RKO (cell line): ENCODE results near the gene VPS13D.
"Not testable (repeated sequence)": the region's sequence is repeated elsewhere in the genome, so short reads cannot be mapped to it uniquely, and the experiment has no call there.

Source experiments
- DNase-seq: peaks from one replicate; pipeline ENCODE4 v3.0.0-alpha.2; 2016; ENCODE audit warnings: low spot score

The VPS13D gene

DNA sequence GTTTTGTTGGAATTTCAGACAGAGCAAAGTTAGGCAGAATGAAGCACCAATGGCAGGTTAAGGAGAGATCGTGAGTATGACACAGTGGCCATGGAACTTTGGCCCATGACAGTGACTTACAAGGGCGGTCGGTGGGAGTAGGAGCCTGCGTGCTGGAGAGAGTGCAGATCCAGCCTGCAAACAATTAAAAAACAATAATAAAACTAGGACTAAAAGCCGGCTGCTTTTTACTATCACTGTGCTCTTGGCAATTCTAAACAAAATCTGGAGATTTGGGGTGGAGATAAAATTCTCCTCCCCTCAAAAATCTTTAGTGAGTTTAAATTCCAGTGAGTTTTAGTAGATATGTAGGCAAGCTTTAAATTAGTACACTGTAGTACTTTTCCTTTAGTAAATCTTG is 291.3 kb downstream of the VPS13D start:
- no peak for DNase-seq

DNA sequence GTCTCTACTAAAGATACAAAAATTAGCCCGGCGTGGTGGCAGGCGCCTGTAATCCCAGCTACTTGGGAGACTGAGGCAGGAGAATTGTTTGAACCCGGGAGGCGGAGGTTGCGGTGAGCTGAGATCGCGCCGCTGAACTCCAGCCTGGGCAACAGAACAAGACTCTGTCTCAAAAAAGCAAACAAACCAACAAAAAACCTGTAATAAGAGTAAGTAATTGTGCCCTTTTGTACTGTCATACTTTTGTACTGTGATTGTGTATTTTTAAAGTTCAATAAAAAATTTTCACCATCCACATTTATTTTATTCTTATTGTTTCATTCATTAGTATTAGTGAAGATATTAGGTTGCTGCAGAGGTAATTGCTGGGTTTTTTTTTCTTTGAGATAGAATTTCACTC is 292.9 kb downstream of the VPS13D start:
- not testable (repeated sequence) for DNase-seq

GRCh38 chr1:12524266-12524665 is 294.4 kb downstream of the VPS13D start:
- no peak for DNase-seq

GRCh38 chr1:12525311-12526181 is 295.7 kb downstream of the VPS13D start:
- no peak for DNase-seq

DNA sequence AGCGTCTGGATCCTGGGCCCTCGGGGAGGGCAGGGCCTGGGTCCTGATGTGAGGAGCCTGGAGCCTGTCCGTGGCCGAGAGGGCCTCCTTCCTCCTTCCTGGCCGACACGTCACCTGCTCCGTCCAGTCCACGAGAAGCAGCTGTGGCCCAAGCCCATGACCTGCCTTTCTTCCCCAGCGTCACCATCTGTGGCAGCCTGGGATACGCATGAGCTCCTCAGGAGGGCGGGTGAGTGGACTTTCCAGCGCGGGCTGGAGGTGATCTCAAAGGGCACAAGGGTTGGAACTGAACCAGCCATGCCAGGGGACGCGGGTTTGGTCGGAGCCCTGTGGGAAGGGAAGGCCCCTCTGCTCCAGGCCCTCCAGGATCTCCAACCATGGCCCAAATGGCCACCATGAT is 297.7 kb downstream of the VPS13D start:
- no peak for DNase-seq

DNA sequence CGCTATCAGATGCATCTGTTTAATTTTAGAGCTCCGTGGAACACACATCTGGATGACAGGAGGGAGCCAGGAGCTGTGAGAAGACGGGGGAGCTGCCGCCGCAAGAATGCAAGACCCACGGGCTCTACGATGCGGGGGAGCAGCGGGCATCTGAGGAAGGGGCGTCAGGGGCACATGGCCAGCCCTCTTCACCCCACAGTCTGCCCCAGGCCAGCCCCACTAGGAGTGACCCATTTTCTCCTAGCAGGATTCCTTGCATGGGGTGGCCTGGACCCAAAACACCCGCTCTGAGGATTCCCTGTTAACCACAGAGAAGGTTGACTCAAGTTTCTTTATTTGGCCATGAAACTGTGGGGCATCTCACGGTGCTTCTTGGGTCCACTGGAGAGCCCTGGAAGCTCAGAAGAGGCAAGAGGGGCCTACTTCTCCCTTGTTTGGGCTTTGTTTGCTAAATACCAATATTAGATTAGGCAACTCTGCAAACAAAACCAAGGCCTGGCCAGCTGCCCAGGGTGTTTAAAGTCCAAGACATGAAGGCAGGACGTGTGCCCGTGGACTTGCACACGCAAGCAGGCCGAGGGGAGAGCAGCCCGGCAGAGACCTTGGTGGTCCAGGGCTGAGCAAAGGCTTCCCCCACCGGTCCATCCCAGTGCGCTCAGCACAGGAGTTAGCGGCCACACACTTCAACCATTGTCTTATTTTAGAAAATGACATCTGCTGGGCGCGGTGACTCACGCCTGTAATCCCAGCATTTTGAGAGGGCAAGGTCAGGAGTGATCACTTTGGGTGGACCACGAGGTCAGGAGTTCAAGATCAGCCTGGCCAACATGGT is 298.4 kb downstream of the VPS13D start:
- no peak for DNase-seq

- DNase-seq = no peak
These were observed 299.9 kb downstream of the VPS13D start for GRCh38 chr1:12529640-12530174.

GRCh38 chr1:12530462-12531178 is 300.8 kb downstream of the VPS13D start:
- DNase-seq = no peak

GRCh38 chr1:12531179-12531499 is 301.3 kb downstream of the VPS13D start:
- no peak for DNase-seq

GRCh38 chr1:12532405-12533315 is 302.8 kb downstream of the VPS13D start:
- DNase-seq = no peak

GRCh38 chr1:12536023-12536639 is 306.3 kb downstream of the VPS13D start:
- DNase-seq = no peak

GRCh38 chr1:12537294-12537693 is 307.5 kb downstream of the VPS13D start:
- no peak for DNase-seq

DNA sequence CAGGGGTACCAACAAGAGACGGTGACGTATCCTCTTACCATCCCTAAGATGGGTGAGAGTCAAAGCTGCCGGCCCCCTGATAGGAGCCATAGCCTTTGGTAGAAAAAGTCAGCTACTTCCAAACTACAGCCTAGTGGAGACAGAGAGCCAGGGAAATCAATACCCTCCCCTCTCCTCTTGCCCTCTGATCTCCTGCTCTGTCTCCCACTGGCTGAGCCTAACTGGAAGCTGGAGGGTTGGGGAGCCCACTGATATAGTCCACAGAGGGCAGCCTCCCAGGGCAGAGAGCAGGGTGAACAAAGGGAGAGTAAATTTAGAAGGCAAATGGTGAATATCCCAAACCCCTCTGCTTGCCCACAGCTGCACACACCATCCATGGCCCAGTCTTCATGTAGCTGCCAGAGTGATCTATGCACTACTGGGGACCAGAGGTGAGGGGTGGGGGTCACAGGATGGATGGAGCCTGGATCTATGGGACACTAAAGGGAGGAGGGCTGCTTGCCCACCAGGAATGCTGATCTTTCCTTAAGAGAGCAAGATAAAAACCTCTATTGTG is 308.2 kb downstream of the VPS13D start:
- DNase-seq = no peak

- not testable (repeated sequence) for DNase-seq
These were observed 308.7 kb downstream of the VPS13D start for GRCh38 chr1:12538536-12538935.

DNA sequence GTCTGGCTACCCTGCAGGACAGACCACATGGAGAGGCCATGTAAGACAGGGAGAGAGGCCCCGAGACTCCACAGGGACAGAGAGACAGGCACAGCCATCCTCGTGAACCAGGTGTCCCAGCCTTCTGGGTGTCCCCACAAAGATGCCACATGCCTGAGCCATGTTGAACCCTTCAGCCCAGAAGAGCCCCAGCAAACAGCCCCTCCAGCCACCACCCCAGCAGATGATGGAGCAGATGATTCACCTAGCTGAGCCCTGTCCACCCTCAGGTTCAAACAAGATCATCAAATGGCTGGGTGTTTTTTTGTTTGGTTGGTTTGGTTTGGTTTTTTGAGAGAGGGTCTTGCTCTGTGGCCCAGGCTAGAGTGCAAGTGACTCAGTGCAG is 309.5 kb downstream of the VPS13D start:
- DNase-seq = no peak

- no peak for DNase-seq
These were observed 310.1 kb downstream of the VPS13D start for GRCh38 chr1:12539705-12540579.

DNA sequence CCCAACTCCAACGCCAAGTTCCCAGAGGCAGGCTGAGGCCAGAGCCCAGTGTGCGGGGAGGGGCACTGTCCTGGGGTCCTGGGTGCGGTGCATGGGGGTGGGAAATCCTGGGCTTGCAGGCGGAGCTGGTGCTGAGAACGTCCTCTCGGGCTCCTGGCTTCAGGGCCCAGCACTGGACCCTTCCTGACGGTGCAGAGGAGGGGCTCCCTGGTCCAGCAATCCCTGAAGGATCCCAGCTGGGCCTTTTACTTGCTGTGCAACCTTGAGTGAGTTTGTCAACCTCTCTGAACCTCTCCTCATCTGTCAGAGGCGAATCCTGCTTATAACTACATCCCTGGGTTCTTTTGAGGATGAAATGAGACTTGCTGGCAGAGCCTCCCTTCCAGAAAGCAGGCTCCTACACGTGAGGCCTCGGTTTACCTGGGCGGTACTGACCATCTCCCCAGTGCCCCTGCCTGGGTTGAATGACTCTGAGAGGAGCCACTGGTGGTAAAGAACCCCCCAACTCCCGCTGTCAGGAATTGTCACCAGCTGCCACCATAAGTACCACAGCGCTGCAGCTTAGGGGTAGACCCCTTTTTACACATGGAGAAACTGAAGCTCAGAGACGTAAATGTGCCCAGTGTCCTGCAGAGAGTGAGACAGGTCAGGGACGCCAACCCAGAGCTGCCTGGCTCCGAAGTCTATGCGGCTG is 310.9 kb downstream of the VPS13D start:
- no peak for DNase-seq

- no peak for DNase-seq
These were observed 311.7 kb downstream of the VPS13D start for GRCh38 chr1:12541274-12542137.
